NCI-H2196 (cell line): ENCODE measurements around the gene CCSAP.
A peak's percentile ranks its signal among the peaks of the same experiment; 100 is the strongest.
"Not testable (repeated sequence)": the region's sequence is repeated elsewhere in the genome, so short reads cannot be mapped to it uniquely, and the experiment has no call there.

Experiments
- DNase-seq: peaks from one replicate; lab custom pipeline; 2025; ENCODE audit not compliant: unreplicated experiment; lab: John Stamatoyannopoulos, UW

CCSAP gene

GRCh38 chr1:229342656-229343569 lies at the start of gene CCSAP:
Gene CCSAP (minus strand): TSS chr1:229343047. CDS start chr1:229342465, 582 bp downstream.
- peak; percentile 52 for DNase-seq

GRCh38 chr1:229390130-229390529 lies 47.3 kb upstream of the CCSAP start:
- no peak for DNase-seq

GRCh38 chr1:229388897-229389580 lies 46.2 kb upstream of the CCSAP start:
- no peak for DNase-seq

GRCh38 chr1:229385853-229386456 lies 43.1 kb upstream of the CCSAP start:
- no peak for DNase-seq

GRCh38 chr1:229384822-229385221 lies 42.0 kb upstream of the CCSAP start:
- DNase-seq, result no peak

GRCh38 chr1:229383961-229384360 lies 41.1 kb upstream of the CCSAP start:
- DNase-seq, result no peak

- DNase-seq, result no peak
These were observed 40.3 kb upstream of the CCSAP start for GRCh38 chr1:229383188-229383587.

- no peak for DNase-seq
These were observed 38.4 kb upstream of the CCSAP start for GRCh38 chr1:229381234-229381633.

GRCh38 chr1:229380536-229381160 lies 37.8 kb upstream of the CCSAP start:
- no peak for DNase-seq

GRCh38 chr1:229379846-229380245 lies 37.0 kb upstream of the CCSAP start:
- no peak for DNase-seq

GRCh38 chr1:229378586-229379367 lies 35.9 kb upstream of the CCSAP start:
- no peak for DNase-seq

- DNase-seq, result not testable (repeated sequence)
These were observed 35.2 kb upstream of the CCSAP start for GRCh38 chr1:229378035-229378434.

- DNase-seq, result no peak
These were observed 34.6 kb upstream of the CCSAP start for GRCh38 chr1:229377429-229377828.

- no peak for DNase-seq
These were observed 33.7 kb upstream of the CCSAP start for GRCh38 chr1:229376521-229376920.

GRCh38 chr1:229374485-229374884 lies 31.6 kb upstream of the CCSAP start:
- DNase-seq, result no peak

- DNase-seq, result no peak
These were observed 30.5 kb upstream of the CCSAP start for GRCh38 chr1:229373395-229373794.

GRCh38 chr1:229372251-229372650 lies 29.4 kb upstream of the CCSAP start:
- DNase-seq, result no peak

- no peak for DNase-seq
These were observed 28.8 kb upstream of the CCSAP start for GRCh38 chr1:229371624-229372023.

- DNase-seq, result no peak
These were observed 27.8 kb upstream of the CCSAP start for GRCh38 chr1:229370601-229371021.

GRCh38 chr1:229368347-229368746 lies 25.5 kb upstream of the CCSAP start:
- no peak for DNase-seq
